Measurements from ENCODE around the gene PTGIR. TPM values are rescaled to one million over a fixed set of nuclear protein-coding genes. Genes with fewer than 3 reads are reported as not detected.
A peak's percentile ranks its signal among the peaks of the same experiment; 100 is the strongest.

Gene PTGIR
- total and polyA plus RNA-seq, 11 donors, result 2.1 to 16.7 (median 4.9) TPM

- H3K27me3 ChIP-seq, result peaks cover 0 to 24% (median 0%) of the 10 kb centered on the region in 9 donors
- H3K27ac ChIP-seq, result peak overlapping the region in 8 of 12 donors; percentile 43 to 94 (median 80)
- H3K4me1 ChIP-seq, result peaks cover 0 to 32% (median 21%) of the 10 kb centered on the region in 12 donors
- TF ChIP-seq POLR2A (IDR thresholded peaks at IDR 0.05) (no peak), CTCF (IDR thresholded peaks at IDR 0.05) (no peak)
- H3K4me3 ChIP-seq, result peak overlapping the region; percentile 46 to 79 (median 70)
- DNase-seq (peak in 3 of 5 donors; percentile 25 to 54 (median 43)), ATAC-seq (no peak)
- intact Hi-C loops (cut with DNase I), result loop anchor here in 6 of 10 donors (5.0 to 10.0 kb wide), 3 partner anchors 125 to 135 kb away; no protein-coding TSS in a partner anchor
- peaks cover 0 to 6% (median 0%) of the 10 kb centered on the region in 9 donors for H3K36me3 ChIP-seq
- H3K9me3 ChIP-seq, result no peaks in the 10 kb centered on the region
- 1 to 7% (median 4%) methylated on average over 6 to 14 of the region's 14 CpGs for WGBS, 4 donors
Measured at GRCh38 chr19:46660008-46660517, 35.2 kb upstream of the PTGIR start.

- H3K9me3 ChIP-seq, result no peaks in the 10 kb centered on the region
- ATAC-seq (no peak), DNase-seq (peak in 4 of 5 donors; percentile 47 to 76 (median 59))
- H3K4me3 ChIP-seq, result peak overlapping the region; percentile 46 to 79 (median 70)
- H3K36me3 ChIP-seq, result peaks cover 0 to 6% (median 0%) of the 10 kb centered on the region in 9 donors
- H3K27ac ChIP-seq, result peak overlapping the region in 8 of 12 donors; percentile 43 to 94 (median 80)
- H3K27me3 ChIP-seq, result peaks cover 0 to 24% (median 0%) of the 10 kb centered on the region in 9 donors
- intact Hi-C loops (cut with DNase I), result loop anchor here in 7 of 10 donors (1.0 to 10.0 kb wide), 4 partner anchors 19 to 135 kb away; no protein-coding TSS in a partner anchor
- H3K4me1 ChIP-seq, result peaks cover 0 to 33% (median 23%) of the 10 kb centered on the region in 12 donors
- 4 to 9% (median 7%) methylated on average over 23 to 28 of the region's 28 CpGs for WGBS, 4 donors
- TF ChIP-seq CTCF (IDR thresholded peaks at IDR 0.05) (no peak), POLR2A (IDR thresholded peaks at IDR 0.05) (no peak)
Measured at GRCh38 chr19:46659151-46660007, 34.5 kb upstream of the PTGIR start.

- ATAC-seq (no peak), DNase-seq (no peak)
- intact Hi-C loops (cut with DNase I), result no loop called here
- TF ChIP-seq POLR2A (IDR thresholded peaks at IDR 0.05) (no peak), CTCF (IDR thresholded peaks at IDR 0.05) (no peak)
- Histone ChIP-seq H3K4me3 (no peak overlapping the region), H3K27ac (peak overlapping the region in 1 of 12 donors; percentile 44), H3K4me1 (peaks cover 0 to 30% (median 17%) of the 10 kb centered on the region in 12 donors), H3K27me3 (peaks cover 0 to 31% (median 0%) of the 10 kb centered on the region in 9 donors), H3K9me3 (no peaks in the 10 kb centered on the region), H3K36me3 (peaks cover 0 to 11% (median 0%) of the 10 kb centered on the region in 9 donors)
- 95 to 99% (median 98%) methylated on average over 5 of the region's 5 CpGs for WGBS, 4 donors
Measured at GRCh38 chr19:46656541-46656940, 31.7 kb upstream of the PTGIR start.

All from heart left ventricle (tissue), 16 donors.